Amygdala (tissue), 56 donors: ENCODE data around the gene CACNB2.
A peak's percentile ranks its signal among the peaks of the same experiment; 100 is the strongest.
"Not testable (repeated sequence)": the region's sequence is repeated elsewhere in the genome, so short reads cannot be mapped to it uniquely, and the experiment has no call there.

Experiments
- DNase-seq, 56 donors: peaks; one replicate each; lab custom pipeline; 2025; lab: John Stamatoyannopoulos, UW

The CACNB2 gene

DNA sequence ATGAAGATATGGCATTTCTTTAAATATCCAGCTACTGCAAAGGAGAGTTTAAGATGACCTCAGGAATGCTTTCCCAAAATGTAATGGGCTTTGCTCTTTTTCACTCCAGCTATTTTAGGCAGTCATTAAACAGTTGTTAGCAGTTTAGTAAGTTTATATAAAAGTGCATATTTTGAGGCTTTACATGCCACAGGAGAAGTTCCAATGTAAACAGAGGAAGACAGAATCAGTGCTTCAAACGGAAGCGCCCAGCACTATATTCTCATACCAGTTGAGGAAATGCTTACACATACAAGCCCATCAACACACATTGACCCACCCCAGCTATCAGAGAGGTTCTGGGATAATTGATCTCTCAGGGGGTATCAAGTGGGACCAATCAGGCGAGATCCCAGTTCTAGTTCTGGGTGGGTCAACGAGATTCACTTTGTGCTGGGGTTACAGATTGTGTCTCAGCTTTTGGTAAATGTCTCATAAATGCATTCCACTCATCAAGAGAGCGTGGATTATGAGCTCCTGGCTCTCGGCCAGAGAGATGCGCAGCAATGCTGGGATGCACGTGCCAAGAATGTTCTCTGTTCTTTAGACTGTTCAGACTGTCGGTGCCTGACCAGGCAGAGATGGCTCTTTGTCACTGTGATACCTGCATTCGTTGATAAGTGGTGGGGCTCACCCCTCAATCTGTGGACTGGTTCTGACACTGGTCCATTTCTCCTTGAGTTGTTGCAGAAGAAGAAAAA is 55.0 kb downstream of the CACNB2 start:
- peak in 2 of 56 donors; percentile 6 to 8 for DNase-seq

DNA sequence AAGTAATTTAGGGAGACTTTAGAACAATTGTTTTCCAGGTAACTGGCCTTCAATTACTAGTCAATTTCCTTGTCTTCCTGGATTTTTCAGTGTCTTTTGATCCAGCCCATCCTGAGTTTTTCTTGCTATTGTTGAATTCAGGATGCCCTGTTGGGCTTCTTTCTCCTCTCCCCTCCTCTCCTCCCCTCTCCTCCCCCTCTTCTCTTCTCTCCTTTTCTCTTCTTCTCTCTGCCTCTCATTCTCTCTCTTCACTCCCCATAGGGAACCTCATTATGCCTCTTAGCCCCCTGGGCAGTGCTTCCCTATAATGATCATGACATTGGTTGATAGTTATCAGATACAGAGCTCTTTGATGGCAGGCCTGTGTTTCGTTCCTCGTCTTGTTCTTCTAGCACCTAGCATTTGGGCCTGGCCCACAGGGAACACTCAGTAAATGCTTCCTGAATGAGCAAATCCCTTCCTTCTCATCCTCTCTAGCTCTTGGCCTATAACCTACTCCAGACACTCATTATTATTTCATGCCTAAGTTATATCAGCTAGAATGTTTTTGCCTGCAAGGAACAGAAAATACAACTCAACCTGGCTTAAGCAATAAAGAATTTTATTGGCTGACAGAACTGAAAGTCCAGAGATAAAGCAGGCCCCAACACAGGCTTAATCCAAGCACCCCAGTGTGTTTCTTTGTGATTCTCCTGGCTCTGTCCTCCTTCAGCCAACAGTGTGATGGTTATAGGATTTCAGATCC is 56.8 kb downstream of the CACNB2 start:
- no peak for DNase-seq

DNA sequence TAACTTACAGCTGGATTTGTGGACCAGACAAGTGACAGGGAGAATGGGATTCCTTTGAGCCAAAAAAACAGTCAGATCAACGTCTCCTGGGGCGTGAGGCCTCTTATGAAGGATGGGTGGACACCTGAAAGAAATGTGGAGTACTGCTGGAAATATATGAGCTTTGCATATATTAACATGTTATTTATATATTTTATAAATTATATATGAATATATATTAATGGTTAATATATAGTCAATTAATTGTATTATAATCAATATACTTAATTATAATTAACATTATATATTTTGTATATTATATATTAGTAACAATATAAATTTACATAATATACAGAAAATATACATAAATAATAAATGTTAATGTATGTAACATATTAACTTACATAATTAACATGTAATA is 57.5 kb downstream of the CACNB2 start:
- DNase-seq = no peak

DNA sequence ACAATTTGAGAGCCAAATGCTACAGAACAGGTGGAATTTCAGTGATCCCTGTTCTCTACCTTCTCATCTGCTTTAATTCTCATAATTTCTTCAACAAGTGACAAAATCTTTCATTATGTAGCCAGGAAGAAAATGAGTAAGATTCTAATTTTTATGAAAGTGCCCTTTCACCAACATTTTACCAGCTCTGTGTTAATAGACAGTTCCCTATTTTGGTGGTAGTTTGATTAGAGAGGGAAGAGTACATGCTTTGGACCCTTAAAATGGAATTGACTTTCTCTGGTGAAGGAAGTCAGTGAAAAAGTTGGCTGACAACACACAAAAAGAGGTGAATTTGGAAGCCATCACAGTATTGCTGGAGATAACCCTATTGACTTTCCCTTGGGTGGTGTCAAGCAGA is 61.7 kb downstream of the CACNB2 start:
- DNase-seq = no peak

DNA sequence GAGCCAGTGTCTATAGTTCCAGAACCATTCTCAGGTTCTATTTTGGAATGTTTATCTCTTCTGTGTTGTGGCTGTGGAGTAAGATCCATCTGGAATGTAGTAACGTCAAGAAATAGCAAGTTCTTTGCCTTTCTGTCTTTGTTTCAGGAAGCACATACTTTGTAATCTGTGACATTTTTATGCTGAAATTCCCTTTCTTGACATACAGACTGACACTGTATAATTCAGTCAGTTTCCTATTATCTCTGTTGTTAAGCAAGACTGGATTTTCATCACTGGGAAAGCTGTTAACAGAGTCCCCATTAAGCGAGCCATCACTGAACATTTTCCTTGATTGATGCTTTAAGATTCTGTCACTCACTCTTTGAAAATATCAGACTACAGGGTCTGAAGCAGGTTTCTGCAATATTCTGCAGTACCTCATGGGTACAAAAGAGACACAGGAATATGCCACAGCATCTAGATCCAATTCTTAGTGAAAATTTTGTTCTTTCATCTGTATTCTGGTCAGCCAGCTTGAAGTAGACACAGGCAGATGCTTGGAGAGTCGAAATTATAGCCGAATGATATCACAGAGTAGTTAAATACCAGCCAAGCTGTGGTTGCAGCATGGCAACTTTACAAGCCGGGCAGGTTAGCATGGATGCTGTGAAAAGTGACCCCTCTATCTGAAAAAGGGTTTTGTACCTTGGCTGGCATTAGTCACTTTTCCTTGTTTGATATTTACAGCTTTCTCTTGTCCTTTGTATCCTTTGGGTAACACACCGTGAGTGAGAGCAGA is 62.6 kb downstream of the CACNB2 start:
- no peak for DNase-seq

DNA sequence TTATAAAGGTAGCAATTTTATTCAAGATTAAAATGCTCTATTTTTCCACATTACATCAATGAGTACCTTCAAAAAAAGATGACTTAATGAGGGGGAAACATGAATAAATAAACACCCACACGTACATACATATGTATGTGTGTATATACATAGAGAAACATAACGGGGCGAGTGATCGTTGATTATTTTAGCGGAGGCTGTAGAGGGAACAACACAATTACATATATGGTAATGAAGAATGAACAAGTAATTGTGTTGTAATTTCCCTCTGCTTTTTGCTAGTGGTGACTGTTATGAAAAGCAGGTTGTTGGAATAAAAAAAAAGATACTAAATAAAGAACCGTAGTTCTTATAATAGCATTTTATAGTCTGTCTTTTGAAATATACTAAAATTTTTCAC is 63.2 kb downstream of the CACNB2 start:
- no peak for DNase-seq

DNA sequence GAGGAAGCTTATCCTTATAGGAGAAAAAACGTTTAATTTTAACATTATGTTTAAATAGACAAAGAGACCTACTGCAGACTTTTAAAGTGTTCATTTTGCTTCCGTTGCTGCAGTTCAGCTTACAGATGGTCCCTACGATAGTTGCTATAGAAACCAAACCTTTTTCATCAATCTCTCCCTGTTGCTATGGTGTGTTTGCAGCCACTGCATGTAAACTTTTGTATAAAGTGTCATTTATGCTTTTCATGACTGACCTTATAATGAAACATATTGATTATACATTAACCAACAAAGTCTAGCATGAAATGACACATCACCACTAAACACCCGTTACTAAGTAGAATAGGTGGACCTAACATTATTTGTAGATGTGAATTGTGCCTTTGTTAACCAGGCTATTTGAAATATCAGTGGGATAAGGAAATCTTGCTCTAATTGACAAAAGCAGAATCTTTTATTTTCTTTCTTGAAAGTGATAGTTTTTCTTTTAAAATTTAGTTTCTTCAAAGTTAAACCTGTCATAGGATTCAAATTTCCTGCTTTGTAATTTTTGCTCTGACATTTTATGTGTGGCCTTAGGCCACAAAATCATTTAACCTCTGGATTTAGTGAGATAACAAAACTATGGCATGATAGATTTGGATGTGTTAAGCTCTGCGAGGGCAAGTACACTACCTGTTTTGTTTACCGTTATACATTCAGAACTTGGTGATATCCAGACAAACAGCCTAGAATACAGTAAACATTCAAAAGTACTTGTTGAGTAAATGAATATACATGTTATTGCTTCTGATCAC is 64.0 kb downstream of the CACNB2 start:
- DNase-seq = no peak

DNA sequence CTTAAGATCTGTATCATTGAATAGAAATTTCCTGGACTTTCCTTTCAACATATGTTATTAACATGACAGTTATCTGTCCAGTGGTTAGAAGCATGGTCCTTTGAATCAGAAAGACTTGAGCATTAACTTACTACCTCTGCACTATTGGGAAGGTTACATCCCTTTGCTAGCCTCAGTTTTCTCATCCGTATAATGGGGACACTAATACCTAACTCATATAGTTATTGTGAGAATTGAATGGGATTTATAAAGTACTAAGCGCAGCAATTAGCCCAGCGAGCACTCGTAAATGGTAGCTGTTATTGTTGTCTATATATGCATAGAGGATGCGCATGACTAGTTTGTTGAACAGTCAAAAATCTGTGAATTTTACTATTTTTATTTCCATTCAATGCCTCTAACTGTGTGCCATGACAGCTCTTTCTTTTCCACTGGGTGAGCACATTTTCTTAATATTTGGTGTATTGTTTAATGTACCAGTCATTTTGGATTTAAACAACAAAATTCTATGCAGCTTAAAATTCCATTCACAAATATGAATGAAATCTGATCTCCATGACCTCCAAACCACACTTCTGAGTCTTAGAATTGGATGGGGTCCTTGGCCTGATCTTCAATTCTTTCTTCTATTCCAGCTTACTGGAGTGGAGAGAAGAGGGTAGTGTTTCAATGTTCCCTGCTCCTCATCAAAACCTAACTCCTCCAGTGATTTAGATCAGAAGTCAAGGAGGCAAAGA is 65.0 kb downstream of the CACNB2 start:
- no peak for DNase-seq

DNA sequence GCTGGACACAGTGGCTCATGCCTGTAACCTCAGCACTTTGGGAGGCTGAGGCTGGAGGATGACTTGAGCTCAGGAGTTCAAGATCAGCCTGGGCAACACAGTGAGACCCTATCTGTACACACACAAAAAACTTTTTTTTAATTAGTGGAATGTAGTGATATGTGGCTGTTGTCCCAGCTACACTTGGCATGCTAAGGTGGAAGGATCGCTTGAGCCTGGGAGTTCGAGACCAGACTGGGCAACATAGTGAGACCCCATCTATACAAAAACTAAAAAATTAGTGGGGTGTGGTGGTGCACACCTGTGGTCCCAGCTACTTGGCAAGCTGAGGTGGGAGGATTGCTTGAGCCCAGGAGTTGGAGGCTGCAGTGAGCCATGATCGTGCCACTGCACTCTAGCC is 68.0 kb downstream of the CACNB2 start:
- DNase-seq = not testable (repeated sequence)

DNA sequence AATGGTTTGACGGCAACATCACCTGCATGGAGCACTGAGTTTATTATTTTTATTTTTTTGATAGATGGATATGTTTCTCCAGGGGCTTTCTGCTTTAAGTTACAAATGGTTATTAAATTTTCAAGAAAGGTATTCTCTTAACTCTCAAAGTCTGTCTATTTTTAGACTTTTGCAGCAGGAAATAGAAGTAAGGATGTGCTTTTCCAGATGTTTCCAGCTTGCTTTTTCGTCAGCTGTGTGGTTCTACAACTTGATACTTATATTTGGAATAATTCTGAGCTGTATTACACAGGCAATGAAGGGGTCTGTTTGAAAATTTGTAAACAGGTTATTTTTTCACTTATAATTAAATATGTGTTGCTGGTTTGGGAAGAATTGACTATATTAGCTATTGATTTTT is 69.0 kb downstream of the CACNB2 start:
- DNase-seq = no peak

DNA sequence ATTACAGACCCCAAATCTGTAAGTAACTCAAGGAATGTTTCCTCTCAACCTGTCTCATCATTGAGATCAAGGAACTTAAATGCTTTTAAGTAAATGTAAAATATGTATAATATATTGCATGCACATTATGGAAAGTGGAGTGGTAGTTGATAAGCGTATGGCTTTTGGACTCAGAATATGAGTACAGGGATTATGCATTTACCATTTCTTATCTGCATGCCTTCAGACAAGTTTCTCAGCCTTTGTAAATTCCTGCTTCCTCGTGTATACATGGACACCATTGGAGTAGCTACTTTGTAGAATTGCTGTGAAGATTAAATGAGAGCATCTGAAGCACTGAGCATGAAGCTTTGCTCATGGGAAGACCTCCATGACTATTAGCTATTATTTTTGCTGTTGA is 70.5 kb downstream of the CACNB2 start:
- no peak for DNase-seq

DNA sequence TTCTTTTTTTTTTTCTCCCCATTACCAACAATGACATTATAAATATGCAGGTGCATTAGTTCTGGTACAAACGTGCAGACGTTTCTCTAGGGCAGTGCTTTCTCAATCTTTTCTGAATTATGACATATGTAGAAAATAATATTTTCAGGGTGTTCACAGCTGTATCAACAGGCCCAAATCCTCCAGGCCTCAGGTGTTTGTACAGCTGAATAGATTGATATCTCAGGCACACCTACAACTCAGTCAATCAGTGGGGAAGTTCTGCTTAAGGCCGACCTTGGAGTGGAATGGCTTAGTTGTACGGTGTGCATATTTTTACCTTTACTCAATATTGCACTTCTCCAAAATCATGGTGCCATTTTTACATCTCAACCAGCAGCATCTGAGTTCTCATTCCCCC is 71.6 kb downstream of the CACNB2 start:
- no peak for DNase-seq

DNA sequence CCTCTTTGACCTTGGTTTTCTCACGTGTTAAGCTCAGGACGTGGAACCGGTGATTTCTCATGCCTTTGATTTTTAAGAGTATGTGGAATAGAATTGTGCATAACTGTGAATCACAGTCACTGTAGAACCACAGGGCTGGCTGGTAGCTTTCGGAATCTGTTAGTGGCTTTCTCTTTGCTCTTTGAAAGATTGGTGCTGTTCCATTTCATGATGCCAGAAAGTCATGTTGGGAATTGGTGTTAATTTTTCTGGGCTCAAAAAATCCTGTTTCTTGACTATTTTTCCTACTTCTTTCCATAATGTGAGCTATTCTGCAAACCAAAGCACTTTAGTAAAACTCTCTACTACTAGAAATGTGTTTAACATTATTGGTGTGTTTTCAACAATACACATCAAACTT is 73.0 kb downstream of the CACNB2 start:
- no peak for DNase-seq

DNA sequence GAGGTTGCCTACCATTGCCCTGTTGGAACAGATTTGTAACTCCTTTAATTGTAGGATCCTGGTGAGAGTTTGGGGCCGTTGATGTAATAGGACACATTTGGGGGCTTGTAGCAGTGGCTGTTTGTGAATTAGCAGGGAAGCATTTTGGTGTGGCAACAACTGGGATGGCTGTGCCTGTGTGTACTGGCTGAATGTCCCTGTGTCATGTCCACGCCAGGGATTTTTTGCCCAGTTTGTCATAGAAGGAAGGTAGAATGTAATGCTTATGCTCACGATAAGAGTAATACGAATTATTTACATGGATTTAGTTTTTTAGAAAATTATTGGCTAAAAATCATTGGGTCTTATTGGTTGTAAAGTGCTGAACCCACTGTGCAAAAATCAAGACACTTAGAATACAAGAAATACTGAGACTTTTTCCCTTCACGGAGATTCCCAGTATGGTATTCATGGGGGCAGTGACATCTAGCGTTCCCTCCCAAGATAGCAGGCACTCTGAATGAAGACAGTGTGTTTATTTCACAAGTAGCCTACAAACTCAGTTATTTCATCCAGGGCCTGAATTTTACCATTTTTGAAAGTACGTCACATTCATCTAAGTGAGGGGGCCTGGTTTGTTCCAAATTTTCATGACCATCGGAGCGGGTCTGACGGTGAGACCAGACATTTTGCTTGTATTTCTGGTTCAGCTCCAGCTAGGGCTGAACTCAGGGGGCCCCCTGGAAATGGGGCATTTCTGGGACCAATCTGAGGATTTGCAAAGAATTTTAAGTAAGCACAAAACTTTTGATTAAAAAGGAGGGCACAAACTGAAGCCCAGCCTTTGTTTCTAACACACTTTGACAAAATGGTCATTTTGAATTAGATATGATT is 74.7 kb downstream of the CACNB2 start:
- DNase-seq = peak in 29 of 56 donors; percentile 2 to 74 (median 16)

DNA sequence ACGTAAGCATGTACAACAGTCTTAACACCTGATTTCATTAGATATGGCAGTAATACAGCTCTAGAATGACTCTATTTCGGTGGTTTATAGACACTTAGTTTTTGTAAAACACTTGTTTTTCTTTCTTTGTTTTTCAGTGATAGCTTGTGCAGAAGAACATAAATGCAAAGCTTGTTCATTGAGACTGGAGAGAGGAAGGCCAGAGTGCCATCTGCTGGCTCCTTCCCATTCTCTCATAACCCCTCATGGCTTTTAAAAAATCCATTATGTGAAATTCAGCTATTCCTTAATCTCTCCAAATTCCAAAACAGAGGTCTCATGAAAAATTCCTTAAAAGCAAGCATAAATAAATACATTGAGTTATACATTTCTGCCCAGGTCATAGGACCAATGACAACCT is 76.3 kb downstream of the CACNB2 start:
- DNase-seq = peak in 5 of 56 donors; percentile 9 to 50 (median 17)

DNA sequence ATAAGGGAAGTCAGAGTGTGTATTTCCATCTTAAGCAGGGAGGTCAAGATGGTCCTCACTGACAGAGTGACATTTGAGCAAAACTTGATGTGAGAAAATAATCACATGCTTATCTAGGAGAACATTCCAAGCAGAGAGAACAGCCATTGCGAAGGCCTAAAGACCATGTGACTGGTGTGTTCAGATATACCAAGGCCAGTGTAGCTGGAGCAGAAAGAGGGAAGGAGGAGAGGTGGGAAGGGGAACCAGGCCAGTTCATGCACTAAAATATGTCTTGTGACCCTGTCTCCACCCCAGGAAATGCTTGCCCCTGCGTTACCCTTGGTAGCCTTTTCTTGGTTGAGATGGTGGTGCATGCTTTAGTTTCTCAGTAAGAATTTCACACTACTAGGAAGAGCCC is 77.4 kb downstream of the CACNB2 start:
- no peak for DNase-seq

DNA sequence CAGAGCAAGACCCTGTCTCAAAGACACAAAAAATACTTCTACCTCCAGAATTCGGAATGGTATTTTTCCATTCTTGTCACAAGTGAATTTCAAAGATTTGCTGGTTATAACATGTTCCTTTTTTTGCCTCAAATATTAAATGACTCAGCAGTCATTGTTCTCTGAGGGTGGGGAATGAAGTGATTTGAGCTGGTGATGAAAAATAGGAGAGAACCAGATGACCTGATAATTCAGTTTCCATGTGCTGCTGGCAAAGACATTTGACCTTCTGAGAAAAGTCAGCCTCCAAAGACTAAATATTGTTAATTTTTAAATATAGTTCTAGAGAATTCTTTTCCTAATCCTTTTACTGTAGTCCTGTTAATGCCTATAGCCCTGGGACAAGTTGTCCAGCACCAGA is 78.9 kb downstream of the CACNB2 start:
- no peak for DNase-seq

DNA sequence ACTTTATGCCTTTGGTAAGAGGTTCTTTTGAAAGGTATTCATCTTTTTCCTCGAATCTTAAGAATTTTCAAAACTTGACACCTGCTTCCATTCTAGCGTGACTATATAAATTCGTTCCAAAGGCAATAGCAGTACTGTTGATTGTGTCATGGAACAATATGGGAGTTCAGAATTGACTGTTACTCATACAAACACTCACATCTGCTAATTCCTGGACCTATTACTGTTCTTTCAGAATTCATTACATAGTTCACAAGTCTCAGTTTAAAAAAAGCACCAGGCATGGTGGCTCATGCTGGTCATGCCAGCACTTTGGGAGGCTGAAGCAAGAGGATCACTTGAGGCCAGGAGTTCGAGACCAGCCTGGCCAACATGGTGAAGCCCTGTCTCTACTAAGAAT is 80.9 kb downstream of the CACNB2 start:
- DNase-seq = no peak

DNA sequence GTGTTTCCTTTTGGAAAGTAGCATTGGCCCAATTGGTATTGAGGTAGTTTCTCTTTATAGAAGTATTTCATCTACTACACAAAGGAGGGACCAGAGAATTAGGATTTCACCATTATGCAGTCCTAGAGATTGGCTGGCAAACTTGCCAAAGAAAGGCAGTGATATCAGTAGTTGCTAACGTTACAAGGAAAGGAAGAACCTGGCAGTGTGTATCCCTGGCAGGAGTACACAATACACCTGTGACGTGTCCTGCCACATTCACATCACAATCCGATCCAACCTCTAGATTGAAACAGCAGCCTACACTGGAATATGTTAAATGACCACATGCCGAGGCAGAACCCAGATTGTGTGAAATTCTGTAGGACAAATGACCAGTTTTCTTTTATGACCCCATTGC is 81.7 kb downstream of the CACNB2 start:
- DNase-seq = no peak
